GM23338 (cell line): ENCODE results near the gene SFRP5. TPM values are rescaled to one million over a fixed set of nuclear protein-coding genes. Genes with fewer than 3 reads are reported as not detected.

Source experiments
- ATAC-seq: fragments of 200-7000 bp; cut with Tn5 transposase; 3 replicates; pipeline ENCODE4 v1.9.1; 2020
- DNase-seq: peaks from one replicate; pipeline ENCODE4 v3.0.0-alpha.2; 2015; ENCODE audit warnings: low spot score
- H2AFZ ChIP-seq: fragments of 200-600 bp; sonication (generic); 2 replicates; pipeline ENCODE4 v1.8.0; 2016; ENCODE audit warnings: antibody characterized with exemption, mild to moderate bottlenecking, moderate library complexity
- H3F3A ChIP-seq: fragments of 200-600 bp; sonication (generic); replicated peaks from 2 replicates; pipeline ENCODE4 v1.8.0; 2017; ENCODE audit warnings: antibody characterized with exemption, mixed run types, low read depth
- H3K27ac ChIP-seq: fragments of 200-600 bp; sonication (generic); 2 replicates; pipeline ENCODE4 v1.6.1; 2016; ENCODE audit warnings: low read depth
- H3K27me3 ChIP-seq: fragments of 200-600 bp; sonication (generic); 2 replicates; pipeline ENCODE4 v1.8.0; 2016; ENCODE audit warnings: mild to moderate bottlenecking, mixed run types, moderate library complexity; ENCODE audit not compliant: insufficient read depth
- H3K36me3 ChIP-seq: fragments of 200-600 bp; sonication (generic); 2 replicates; pipeline ENCODE4 v1.8.0; 2016; ENCODE audit warnings: mild to moderate bottlenecking; ENCODE audit not compliant: insufficient read depth
- H3K4me1 ChIP-seq: fragments of 200-600 bp; sonication (generic); 2 replicates; pipeline ENCODE4 v1.8.0; 2016; ENCODE audit warnings: mild to moderate bottlenecking, moderate library complexity; ENCODE audit not compliant: insufficient read depth
- H3K4me2 ChIP-seq: fragments of 200-600 bp; sonication (generic); 2 replicates; pipeline ENCODE4 v1.7.1; 2017; ENCODE audit warnings: mixed run types
- H3K4me3 ChIP-seq: fragments of 200-600 bp; sonication (generic); 2 replicates; pipeline ENCODE4 v1.6.1; 2016; ENCODE audit warnings: mixed run types
- H3K79me2 ChIP-seq: fragments of 200-600 bp; sonication (generic); replicated peaks from 2 replicates; pipeline ENCODE4 v1.8.0; 2017; ENCODE audit warnings: mild to moderate bottlenecking; ENCODE audit not compliant: insufficient read depth
- H3K9me2 ChIP-seq: fragments of 200-600 bp; sonication (generic); 2 replicates; pipeline ENCODE4 v1.8.0; 2017; ENCODE audit not compliant: insufficient read depth
- H4K20me1 ChIP-seq: fragments of 200-600 bp; sonication (generic); replicated peaks from 2 replicates; pipeline ENCODE4 v1.8.0; 2017; ENCODE audit warnings: mild to moderate bottlenecking; ENCODE audit not compliant: insufficient read depth
- H3K27ac Mint-ChIP-seq: 2 replicates; pipeline ENCODE4 v1.8.0; 2020; ENCODE audit warnings: inconsistent platforms, mild to moderate bottlenecking, moderate library complexity, mixed read lengths
- H3K27me3 Mint-ChIP-seq: 3 replicates; pipeline ENCODE4 v1.8.0; 2022; ENCODE audit warnings: low read depth, mild to moderate bottlenecking, moderate library complexity, mixed read lengths, inconsistent platforms; ENCODE audit not compliant: insufficient read depth, poor library complexity
- H3K36me3 Mint-ChIP-seq: 3 replicates; pipeline ENCODE4 v1.8.0; 2021; ENCODE audit warnings: low read depth, mild to moderate bottlenecking, inconsistent platforms, moderate library complexity, mixed read lengths
- H3K4me1 Mint-ChIP-seq: 3 replicates; pipeline ENCODE4 v1.8.0; 2020; ENCODE audit warnings: mild to moderate bottlenecking, inconsistent platforms, mixed read lengths
- H3K4me3 Mint-ChIP-seq: 3 replicates; pipeline ENCODE4 v1.8.0; 2021; ENCODE audit warnings: moderate library complexity, mild to moderate bottlenecking, inconsistent platforms, mixed read lengths
- H3K9me3 Mint-ChIP-seq: 3 replicates; pipeline ENCODE4 v1.8.0; 2020; ENCODE audit warnings: moderate library complexity, mild to moderate bottlenecking, inconsistent platforms, mixed read lengths
- CREB1 ChIP-seq: fragments of 250-450 bp; sonication (Bioruptor Pico); IDR thresholded peaks from 2 replicates; pipeline ENCODE4 v1.5.0; 2020; ENCODE audit warnings: low read depth, mild to moderate bottlenecking, moderate library complexity
- EZH2phosphoT487 ChIP-seq: fragments of 200-600 bp; sonication (generic); IDR thresholded peaks from one replicate; pipeline ENCODE4 v1.8.1; 2018; ENCODE audit warnings: antibody characterized with exemption; ENCODE audit not compliant: unreplicated experiment
- JUNB ChIP-seq: IDR thresholded peaks from one replicate; pipeline ENCODE4 v1.6.1; 2016; ENCODE audit warnings: antibody characterized with exemption; ENCODE audit not compliant: unreplicated experiment
- NANOG ChIP-seq: IDR thresholded peaks from 2 replicates; pipeline ENCODE4 v1.6.1; 2016; ENCODE audit warnings: antibody characterized with exemption, borderline replicate concordance
- STAT1 ChIP-seq: IDR thresholded peaks from one replicate; pipeline ENCODE4 v1.6.1; 2016; ENCODE audit warnings: antibody characterized with exemption; ENCODE audit not compliant: unreplicated experiment
- ZNF114 ChIP-seq: fragments of 250-450 bp; sonication (Bioruptor Pico); IDR thresholded peaks from 2 replicates; pipeline ENCODE4 v1.5.0; 2020; ENCODE audit warnings: mild to moderate bottlenecking, moderate library complexity
- polyA plus RNA-seq: library from polyadenylated mRNA; unstranded; fragments of >200 nt; fragmentation: Nextera tagmentation; extraction: Ambion mirVana; gene quantifications from 2 replicates; pipeline ENCODE4 v1.2.1, GENCODE V29; 2016
- total RNA-seq: library from RNA; depleted of rRNA; stranded (reverse); fragments of >200 nt; shearing (Covaris generic); gene quantifications from 2 replicates; pipeline ENCODE4 v1.2.3, GENCODE V29; 2014
- TF ChIP-seq, protein P1 (sequence below): fragments of 250-450 bp; sonication (Bioruptor Pico); IDR thresholded peaks from 2 replicates; pipeline ENCODE4 v1.5.0; 2020; ENCODE audit warnings: mild to moderate bottlenecking, moderate library complexity
- TF ChIP-seq, protein P2 (sequence below), 2 experiments: fragments of 200-600 bp in 1 of 2; sonication (generic) in 1 of 2; conservative IDR thresholded peaks; 2 replicates each; pipeline versions ENCODE4 v1.5.1 to v1.6.1; 2016 to 2017; ENCODE audit warnings: antibody characterized with exemption in 2 of 2, low read depth in 2 of 2, mild to moderate bottlenecking in 2 of 2, moderate library complexity in 1 of 2
- TF ChIP-seq, protein P3 (sequence below): IDR thresholded peaks from 2 replicates; pipeline ENCODE4 v1.6.1; 2016; ENCODE audit warnings: antibody characterized with exemption
- TF ChIP-seq, protein P4 (sequence below): IDR thresholded peaks from one replicate; pipeline ENCODE4 v1.6.1; 2018; ENCODE audit warnings: antibody characterized with exemption; ENCODE audit not compliant: unreplicated experiment

Gene SFRP5
- total and polyA plus RNA-seq, 2 experiments from 2014 or later, result 2.4 to 3.5 TPM

DNA sequence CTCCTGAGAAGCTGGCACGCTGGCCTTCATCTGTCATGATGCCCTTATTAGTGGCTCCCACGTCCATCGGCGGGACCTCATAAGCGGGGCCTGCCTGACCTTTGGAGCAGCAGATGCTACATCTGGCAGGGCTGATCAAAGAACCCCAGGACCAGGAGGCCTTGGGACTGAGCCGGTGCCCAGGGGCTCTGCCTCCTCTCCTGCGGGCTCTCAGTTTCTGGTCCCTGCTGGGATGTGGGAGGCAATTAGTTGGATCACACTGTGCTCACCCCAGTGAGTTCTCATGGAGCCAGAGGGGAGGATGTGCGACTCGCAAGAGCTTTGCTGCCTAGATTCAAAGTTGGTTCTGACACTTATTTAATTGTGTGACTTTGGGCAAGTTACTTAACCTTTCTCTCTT lies 28.7 kb upstream of the SFRP5 start (continued):
- TF ChIP-seq, protein P1, sequence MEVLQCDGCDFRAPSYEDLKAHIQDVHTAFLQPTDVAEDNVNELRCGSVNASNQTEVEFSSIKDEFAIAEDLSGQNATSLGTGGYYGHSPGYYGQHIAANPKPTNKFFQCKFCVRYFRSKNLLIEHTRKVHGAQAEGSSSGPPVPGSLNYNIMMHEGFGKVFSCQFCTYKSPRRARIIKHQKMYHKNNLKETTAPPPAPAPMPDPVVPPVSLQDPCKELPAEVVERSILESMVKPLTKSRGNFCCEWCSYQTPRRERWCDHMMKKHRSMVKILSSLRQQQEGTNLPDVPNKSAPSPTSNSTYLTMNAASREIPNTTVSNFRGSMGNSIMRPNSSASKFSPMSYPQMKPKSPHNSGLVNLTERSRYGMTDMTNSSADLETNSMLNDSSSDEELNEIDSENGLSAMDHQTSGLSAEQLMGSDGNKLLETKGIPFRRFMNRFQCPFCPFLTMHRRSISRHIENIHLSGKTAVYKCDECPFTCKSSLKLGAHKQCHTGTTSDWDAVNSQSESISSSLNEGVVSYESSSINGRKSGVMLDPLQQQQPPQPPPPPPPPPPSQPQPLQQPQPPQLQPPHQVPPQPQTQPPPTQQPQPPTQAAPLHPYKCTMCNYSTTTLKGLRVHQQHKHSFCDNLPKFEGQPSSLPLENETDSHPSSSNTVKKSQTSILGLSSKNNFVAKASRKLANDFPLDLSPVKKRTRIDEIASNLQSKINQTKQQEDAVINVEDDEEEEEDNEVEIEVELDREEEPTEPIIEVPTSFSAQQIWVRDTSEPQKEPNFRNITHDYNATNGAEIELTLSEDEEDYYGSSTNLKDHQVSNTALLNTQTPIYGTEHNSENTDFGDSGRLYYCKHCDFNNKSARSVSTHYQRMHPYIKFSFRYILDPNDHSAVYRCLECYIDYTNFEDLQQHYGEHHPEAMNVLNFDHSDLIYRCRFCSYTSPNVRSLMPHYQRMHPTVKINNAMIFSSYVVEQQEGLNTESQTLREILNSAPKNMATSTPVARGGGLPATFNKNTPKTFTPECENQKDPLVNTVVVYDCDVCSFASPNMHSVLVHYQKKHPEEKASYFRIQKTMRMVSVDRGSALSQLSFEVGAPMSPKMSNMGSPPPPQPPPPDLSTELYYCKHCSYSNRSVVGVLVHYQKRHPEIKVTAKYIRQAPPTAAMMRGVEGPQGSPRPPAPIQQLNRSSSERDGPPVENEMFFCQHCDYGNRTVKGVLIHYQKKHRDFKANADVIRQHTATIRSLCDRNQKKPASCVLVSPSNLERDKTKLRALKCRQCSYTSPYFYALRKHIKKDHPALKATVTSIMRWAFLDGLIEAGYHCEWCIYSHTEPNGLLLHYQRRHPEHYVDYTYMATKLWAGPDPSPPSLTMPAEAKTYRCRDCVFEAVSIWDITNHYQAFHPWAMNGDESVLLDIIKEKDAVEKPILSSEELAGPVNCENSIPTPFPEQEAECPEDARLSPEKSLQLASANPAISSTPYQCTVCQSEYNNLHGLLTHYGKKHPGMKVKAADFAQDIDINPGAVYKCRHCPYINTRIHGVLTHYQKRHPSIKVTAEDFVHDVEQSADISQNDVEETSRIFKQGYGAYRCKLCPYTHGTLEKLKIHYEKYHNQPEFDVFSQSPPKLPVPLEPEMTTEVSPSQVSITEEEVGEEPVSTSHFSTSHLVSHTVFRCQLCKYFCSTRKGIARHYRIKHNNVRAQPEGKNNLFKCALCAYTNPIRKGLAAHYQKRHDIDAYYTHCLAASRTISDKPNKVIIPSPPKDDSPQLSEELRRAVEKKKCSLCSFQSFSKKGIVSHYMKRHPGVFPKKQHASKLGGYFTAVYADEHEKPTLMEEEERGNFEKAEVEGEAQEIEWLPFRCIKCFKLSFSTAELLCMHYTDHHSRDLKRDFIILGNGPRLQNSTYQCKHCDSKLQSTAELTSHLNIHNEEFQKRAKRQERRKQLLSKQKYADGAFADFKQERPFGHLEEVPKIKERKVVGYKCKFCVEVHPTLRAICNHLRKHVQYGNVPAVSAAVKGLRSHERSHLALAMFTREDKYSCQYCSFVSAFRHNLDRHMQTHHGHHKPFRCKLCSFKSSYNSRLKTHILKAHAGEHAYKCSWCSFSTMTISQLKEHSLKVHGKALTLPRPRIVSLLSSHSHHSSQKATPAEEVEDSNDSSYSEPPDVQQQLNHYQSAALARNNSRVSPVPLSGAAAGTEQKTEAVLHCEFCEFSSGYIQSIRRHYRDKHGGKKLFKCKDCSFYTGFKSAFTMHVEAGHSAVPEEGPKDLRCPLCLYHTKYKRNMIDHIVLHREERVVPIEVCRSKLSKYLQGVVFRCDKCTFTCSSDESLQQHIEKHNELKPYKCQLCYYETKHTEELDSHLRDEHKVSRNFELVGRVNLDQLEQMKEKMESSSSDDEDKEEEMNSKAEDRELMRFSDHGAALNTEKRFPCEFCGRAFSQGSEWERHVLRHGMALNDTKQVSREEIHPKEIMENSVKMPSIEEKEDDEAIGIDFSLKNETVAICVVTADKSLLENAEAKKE (CRISPR knock-in tag), result no peak
- TF ChIP-seq EZH2phosphoT487 (no peak), JUNB (no peak), CREB1 (CRISPR knock-in tag) (no peak), STAT1 (no peak), ZNF114 (CRISPR knock-in tag) (no peak)
- TF ChIP-seq, protein P2, sequence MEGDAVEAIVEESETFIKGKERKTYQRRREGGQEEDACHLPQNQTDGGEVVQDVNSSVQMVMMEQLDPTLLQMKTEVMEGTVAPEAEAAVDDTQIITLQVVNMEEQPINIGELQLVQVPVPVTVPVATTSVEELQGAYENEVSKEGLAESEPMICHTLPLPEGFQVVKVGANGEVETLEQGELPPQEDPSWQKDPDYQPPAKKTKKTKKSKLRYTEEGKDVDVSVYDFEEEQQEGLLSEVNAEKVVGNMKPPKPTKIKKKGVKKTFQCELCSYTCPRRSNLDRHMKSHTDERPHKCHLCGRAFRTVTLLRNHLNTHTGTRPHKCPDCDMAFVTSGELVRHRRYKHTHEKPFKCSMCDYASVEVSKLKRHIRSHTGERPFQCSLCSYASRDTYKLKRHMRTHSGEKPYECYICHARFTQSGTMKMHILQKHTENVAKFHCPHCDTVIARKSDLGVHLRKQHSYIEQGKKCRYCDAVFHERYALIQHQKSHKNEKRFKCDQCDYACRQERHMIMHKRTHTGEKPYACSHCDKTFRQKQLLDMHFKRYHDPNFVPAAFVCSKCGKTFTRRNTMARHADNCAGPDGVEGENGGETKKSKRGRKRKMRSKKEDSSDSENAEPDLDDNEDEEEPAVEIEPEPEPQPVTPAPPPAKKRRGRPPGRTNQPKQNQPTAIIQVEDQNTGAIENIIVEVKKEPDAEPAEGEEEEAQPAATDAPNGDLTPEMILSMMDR (conservative IDR thresholded peaks at IDR 0.05; ENCODE audit: low read depth in 2 of 2), result no peak

DNA sequence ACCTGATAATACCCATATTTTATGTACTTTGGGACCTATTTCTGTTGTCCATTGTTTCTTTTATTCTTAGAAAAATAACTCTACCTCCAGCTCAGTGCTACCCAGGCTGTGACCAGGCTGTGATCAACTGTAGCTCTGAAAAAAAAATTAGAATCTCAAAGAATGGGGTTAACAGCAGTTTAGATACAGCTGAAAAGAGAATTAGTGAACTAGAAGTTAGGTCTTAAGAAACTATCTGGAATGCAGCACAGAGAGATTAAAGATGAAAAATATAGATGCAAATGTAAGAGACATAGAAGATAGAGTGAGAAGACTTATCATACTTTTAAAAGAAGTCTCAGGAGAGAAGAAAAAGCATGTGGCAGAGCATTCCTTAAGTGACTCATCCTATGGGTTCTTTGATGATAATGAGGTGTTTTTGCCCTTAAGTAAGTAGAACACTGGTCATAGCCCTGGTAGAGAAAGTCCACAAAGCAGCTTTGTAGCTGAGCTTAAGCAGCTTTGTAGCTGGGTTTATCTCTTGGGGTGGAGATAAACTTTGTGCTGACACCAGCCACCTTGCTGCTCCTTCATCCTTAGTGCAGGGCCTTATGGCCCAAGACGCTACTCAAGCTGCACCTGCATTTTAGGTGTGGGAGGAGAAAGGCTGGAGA lies 27.3 kb upstream of the SFRP5 start:
- Histone ChIP-seq H3F3A (no peaks in the 10 kb centered on the region), H3K4me3 (no peak overlapping the region), H3K27ac (no peak overlapping the region), H2AFZ (no peak overlapping the region), H3K9me2 (no peaks in the 10 kb centered on the region; the same call in 1 of the 2 replicates), H3K4me1 (no peaks in the 10 kb centered on the region), H3K27me3 (no peaks in the 10 kb centered on the region), H3K4me2 (no peak overlapping the region), H4K20me1 (no peaks in the 10 kb centered on the region), H3K79me2 (no peaks in the 10 kb centered on the region), H3K36me3 (no peaks in the 10 kb centered on the region; the same call in none of the 2 replicates)
- Mint-ChIP-seq H3K27me3 (peaks cover 6% of the 10 kb centered on the region), H3K9me3 (peaks cover 16% of the 10 kb centered on the region), H3K27ac (no peak overlapping the region), H3K4me3 (no peak overlapping the region), H3K36me3 (no peaks in the 10 kb centered on the region), H3K4me1 (no peaks in the 10 kb centered on the region; the same call in 2 of the 3 replicates)
- ATAC-seq, result no peak
- no peak for DNase-seq
- TF ChIP-seq JUNB (no peak), NANOG (no peak)
- TF ChIP-seq, protein P3, sequence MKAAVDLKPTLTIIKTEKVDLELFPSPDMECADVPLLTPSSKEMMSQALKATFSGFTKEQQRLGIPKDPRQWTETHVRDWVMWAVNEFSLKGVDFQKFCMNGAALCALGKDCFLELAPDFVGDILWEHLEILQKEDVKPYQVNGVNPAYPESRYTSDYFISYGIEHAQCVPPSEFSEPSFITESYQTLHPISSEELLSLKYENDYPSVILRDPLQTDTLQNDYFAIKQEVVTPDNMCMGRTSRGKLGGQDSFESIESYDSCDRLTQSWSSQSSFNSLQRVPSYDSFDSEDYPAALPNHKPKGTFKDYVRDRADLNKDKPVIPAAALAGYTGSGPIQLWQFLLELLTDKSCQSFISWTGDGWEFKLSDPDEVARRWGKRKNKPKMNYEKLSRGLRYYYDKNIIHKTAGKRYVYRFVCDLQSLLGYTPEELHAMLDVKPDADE, result no peak
- TF ChIP-seq, protein P4, sequence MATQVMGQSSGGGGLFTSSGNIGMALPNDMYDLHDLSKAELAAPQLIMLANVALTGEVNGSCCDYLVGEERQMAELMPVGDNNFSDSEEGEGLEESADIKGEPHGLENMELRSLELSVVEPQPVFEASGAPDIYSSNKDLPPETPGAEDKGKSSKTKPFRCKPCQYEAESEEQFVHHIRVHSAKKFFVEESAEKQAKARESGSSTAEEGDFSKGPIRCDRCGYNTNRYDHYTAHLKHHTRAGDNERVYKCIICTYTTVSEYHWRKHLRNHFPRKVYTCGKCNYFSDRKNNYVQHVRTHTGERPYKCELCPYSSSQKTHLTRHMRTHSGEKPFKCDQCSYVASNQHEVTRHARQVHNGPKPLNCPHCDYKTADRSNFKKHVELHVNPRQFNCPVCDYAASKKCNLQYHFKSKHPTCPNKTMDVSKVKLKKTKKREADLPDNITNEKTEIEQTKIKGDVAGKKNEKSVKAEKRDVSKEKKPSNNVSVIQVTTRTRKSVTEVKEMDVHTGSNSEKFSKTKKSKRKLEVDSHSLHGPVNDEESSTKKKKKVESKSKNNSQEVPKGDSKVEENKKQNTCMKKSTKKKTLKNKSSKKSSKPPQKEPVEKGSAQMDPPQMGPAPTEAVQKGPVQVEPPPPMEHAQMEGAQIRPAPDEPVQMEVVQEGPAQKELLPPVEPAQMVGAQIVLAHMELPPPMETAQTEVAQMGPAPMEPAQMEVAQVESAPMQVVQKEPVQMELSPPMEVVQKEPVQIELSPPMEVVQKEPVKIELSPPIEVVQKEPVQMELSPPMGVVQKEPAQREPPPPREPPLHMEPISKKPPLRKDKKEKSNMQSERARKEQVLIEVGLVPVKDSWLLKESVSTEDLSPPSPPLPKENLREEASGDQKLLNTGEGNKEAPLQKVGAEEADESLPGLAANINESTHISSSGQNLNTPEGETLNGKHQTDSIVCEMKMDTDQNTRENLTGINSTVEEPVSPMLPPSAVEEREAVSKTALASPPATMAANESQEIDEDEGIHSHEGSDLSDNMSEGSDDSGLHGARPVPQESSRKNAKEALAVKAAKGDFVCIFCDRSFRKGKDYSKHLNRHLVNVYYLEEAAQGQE, result no peak
